Kidney epithelial cell (primary cell): ENCODE measurements around the gene NFASC. TPM values are rescaled to one million over a fixed set of nuclear protein-coding genes. Genes with fewer than 3 reads are reported as not detected.

Experiments used
- DNase-seq: peaks from one replicate; pipeline ENCODE4 v3.0.0-alpha.2; 2010; ENCODE audit warnings: low read depth
- H3K27me3 ChIP-seq: 2 replicates; pipeline ENCODE4 v1.6.0; 2011; ENCODE audit warnings: low read length; ENCODE audit not compliant: control insufficient read depth, insufficient read depth
- H3K36me3 ChIP-seq: 2 replicates; pipeline ENCODE4 v1.5.1; 2011; ENCODE audit warnings: low read length; ENCODE audit not compliant: control insufficient read depth, insufficient read depth
- H3K4me3 ChIP-seq: 2 replicates; pipeline ENCODE4 v1.5.1; 2011; ENCODE audit warnings: low read depth, mild to moderate bottlenecking, control low read depth, low read length
- total RNA-seq: library from RNA; depleted of rRNA; stranded (reverse); fragments of >200 nt; gene quantifications from 2 replicates; pipeline ENCODE4 v1.2.3, GENCODE V29; 2015
- TF ChIP-seq, protein P1 (sequence below): IDR thresholded peaks from 2 replicates; pipeline ENCODE4 v1.5.1; 2011; ENCODE audit warnings: mild to moderate bottlenecking, moderate library complexity, low read length, control low read depth, inconsistent platforms; ENCODE audit not compliant: insufficient read depth, poor library complexity, severe bottlenecking

Gene NFASC
- total RNA-seq, 1 donor from 2014 or later: 1.2 TPM

DNA sequence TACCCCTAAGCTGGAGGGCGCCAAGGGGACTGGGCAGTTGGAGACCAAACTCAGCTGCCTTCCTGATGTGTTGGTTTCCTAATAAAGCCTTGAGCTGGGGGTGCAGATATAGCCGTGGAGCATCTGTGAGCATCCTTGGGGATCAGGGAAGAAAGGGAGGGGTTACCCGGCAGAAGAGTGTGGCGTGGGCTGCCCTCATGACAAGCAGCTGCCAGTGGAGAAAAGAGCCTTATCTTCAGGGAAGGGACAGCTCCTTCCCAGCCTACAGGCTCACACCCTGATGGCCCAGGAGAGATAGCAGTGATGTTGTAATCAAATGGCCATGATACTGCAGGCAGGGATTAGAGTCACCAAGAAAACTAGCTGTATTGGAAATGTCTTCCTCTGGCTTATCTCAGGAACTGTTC lies 10.8 kb upstream of the NFASC start:
- DNase-seq: no peak
- H3K4me3 ChIP-seq: no peak overlapping the region

DNA sequence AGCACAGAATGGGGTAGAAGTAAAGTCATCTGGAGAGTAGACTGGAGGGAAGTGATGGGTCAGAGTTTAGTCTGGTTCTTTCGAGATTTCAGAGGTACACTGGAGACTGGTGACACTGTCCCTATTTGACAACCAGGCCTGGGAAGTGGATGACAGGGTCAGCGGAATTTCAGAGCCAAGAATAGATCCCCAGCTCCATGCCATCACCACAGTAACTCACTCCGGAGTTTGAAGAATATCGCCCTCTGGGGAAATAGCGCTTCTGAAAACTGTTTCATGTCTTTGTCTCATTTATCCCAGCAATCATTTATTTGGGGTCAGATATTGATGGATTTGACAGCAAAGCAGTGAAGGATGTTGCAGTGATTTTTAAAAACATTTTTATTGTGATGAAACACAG lies 7.6 kb upstream of the NFASC start:
- TF ChIP-seq, protein P1, sequence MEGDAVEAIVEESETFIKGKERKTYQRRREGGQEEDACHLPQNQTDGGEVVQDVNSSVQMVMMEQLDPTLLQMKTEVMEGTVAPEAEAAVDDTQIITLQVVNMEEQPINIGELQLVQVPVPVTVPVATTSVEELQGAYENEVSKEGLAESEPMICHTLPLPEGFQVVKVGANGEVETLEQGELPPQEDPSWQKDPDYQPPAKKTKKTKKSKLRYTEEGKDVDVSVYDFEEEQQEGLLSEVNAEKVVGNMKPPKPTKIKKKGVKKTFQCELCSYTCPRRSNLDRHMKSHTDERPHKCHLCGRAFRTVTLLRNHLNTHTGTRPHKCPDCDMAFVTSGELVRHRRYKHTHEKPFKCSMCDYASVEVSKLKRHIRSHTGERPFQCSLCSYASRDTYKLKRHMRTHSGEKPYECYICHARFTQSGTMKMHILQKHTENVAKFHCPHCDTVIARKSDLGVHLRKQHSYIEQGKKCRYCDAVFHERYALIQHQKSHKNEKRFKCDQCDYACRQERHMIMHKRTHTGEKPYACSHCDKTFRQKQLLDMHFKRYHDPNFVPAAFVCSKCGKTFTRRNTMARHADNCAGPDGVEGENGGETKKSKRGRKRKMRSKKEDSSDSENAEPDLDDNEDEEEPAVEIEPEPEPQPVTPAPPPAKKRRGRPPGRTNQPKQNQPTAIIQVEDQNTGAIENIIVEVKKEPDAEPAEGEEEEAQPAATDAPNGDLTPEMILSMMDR: no peak
- peaks cover 8% of the 10 kb centered on the region for H3K27me3 ChIP-seq
- no peak for DNase-seq
- no peak overlapping the region for H3K4me3 ChIP-seq
- no peaks in the 10 kb centered on the region for H3K36me3 ChIP-seq

More for the DNA sequence above, 10.8 kb upstream of the NFASC start:
- Histone ChIP-seq H3K36me3 (no peaks in the 10 kb centered on the region), H3K27me3 (peaks cover 8% of the 10 kb centered on the region)
- TF ChIP-seq, protein P1: no peak

DNA sequence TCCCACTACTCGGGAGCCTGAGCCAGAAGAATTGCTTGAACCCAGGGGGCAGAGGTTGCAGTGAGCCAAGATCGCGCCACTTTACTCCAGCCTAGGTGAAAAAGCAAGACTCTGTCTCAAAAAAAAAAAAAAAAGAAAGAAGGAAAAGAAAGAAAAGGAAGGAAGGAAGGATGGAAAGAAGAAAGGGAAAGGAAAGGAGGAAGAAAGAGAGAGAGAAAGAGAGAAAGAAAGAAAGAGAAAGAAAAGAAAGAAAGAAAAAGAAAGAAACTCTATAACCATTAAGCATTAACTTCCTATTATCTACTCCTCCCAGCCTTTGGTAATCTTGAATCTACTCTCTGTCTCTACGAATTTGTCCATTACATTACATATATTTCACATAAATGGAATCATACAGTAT lies 6.9 kb upstream of the NFASC start:
- peaks cover 4% of the 10 kb centered on the region for H3K27me3 ChIP-seq
- no peak overlapping the region for H3K4me3 ChIP-seq
- no peaks in the 10 kb centered on the region for H3K36me3 ChIP-seq
- no peak for DNase-seq
- TF ChIP-seq, protein P1: no peak

DNA sequence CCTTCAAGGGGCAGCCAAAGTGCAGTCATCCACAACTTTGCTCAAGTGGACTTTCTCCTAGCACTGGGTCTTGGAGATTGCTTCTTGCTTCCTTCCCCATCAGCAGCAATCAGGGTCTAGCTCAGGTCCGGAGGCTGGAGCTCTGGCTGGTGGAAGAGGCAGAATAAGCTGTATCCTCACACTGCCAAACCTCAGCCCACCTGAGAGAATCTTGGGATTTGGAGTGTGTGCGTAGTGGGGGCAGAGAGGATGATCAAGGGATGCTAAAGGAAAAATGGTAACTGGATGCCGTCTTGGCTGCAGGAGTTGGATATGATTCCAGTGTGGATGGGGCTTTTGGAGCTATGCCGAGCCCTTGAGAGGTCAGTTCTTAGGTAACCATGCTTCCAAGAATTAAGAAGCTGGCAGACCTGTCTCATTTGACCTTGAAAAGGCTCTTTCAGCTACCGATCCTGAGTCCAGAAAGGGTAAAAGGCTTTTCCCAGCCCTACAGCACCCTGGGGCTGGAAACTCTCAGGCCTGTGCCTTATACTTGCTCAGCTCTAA lies 4.5 kb upstream of the NFASC start:
- DNase-seq: no peak
- Histone ChIP-seq H3K36me3 (no peaks in the 10 kb centered on the region), H3K4me3 (no peak overlapping the region), H3K27me3 (peaks cover under 1% of the 10 kb centered on the region)
- TF ChIP-seq, protein P1: no peak

DNA sequence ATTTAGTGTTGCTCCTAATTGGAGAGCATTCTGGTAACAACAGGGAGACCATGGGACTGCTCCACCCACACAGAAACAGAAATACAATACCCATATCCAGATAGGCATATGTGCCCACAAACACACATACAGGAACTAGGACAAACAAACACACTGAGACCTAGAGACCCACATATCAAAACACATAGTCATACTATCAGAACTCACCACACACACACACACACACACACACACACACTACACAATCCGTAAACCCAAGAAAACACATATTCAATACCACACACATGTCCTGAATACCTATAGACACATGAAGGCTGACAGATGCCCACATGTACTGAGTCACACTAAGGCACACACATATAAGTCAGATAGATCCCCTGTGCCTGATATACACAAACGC lies 3.5 kb upstream of the NFASC start:
- TF ChIP-seq, protein P1: no peak
- DNase-seq: no peak
- Histone ChIP-seq H3K36me3 (no peaks in the 10 kb centered on the region), H3K4me3 (no peak overlapping the region), H3K27me3 (peaks cover 3% of the 10 kb centered on the region)

DNA sequence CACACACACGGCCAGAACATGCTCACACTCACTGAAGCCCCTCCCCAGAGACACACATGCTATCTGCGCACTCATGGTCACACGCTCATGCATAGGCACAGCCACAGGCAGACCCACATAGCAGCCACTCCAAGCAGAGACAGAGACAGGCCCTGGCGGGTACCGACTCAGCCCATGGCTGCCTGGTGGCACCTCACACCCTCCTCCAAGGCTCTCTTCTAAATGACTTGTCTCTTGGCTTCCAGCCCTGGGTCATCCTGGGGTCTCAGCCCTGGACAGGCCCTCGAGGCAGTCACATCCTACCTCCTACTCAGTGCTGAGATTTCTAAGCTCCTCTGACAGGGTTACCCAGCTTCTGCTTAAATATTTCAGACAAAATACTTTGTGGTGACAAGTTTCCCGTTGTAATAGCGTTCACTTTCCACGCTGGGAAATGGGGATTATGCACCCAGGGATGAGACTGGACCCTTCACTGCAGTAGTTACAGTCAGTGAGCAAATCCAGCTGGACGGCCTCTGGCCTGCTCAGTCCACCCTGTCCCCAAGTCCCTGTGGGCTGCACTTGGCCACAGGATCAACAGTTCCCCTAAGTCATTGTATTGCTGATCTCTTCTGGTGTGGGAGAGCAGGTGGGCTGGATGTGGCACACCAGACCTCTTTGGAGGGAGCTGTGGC lies 2.9 kb upstream of the NFASC start:
- no peak overlapping the region for H3K4me3 ChIP-seq
- DNase-seq: no peak
- TF ChIP-seq, protein P1: no peak

More for the DNA sequence above, 2.9 kb upstream of the NFASC start:
- H3K27me3 ChIP-seq: peaks cover 6% of the 10 kb centered on the region
- no peaks in the 10 kb centered on the region for H3K36me3 ChIP-seq
